ENCODE data around the gene STK32C. TPM values are rescaled to one million over a fixed set of nuclear protein-coding genes. Genes with fewer than 3 reads are reported as not detected.
"Not testable (repeated sequence)": the region's sequence is repeated elsewhere in the genome, so short reads cannot be mapped to it uniquely, and the experiment has no call there.

The STK32C gene
- total RNA-seq, 1 donor from 2014 or later, result 9.4 TPM

- intact Hi-C loops (cut with micrococcal nuclease), result no loop called here
These were observed 31.5 kb upstream of the STK32C start for GRCh38 chr10:132339276-132339675.

DNA sequence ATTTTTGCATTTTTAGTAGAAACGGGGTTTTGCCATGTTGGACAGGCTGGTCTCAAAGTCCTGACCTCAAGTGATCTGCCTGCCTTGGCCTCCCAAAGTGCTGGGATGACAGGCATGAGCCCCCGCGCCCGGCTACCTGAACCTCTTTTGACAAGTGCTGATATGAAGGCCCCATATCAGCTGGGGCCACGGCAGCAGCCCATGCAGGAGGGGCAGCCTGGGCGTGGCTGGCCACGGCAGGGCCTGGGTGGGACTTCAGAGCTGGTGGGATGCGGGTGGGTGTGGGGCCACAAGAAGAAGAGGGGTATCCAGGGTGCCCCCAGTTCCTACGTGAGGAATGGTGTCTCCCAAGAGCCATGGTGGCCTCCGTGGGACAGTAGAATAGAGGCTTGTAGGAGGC, 31.1 kb upstream of the STK32C start:
- intact Hi-C loops (cut with micrococcal nuclease), result no loop called here

DNA sequence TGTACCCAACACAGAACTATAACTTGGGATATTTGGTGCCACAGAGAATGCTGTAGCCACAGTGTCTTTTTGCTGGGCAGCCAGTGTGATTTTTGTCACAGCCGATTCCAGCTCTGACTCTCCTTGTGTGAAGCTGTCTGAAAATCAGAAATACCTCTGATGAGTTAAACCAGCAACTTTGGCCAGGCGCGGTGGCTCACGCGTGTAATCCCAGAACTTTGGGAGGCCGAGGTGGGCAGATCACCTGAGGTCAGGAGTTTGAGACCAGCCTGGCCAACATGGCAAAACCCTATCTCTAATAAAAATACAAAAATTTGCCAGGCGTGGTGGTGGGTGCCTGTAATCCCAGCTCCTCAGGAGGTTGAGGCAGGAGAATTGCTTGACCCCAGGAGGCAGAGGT, 30.1 kb upstream of the STK32C start:
- intact Hi-C loops (cut with micrococcal nuclease), result not testable (repeated sequence)

DNA sequence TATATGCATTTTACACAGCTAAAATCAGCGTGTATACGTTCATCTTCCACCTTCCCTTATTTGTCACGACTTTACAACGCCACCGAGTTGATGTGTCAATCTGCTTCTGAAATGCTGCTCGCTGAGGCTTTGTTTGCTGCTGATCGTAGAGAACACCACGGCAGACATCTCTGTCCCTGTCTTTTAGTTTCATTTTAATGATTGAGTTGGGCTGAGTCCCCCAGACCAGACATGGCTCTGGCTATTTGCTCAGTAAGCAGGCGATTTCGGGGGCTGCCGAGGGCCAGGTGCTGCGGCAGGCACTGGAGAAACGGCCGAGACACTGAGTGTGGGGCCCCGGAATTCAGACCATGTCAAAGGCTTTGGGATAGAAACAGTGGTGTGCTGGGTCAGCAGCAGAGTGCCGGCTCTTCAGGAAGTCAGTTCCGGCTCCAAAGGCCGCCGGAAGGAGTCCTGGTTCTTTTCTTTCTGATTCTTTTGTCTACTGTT, 29.2 kb upstream of the STK32C start:
- intact Hi-C loops (cut with micrococcal nuclease), result no loop called here

- intact Hi-C loops (cut with micrococcal nuclease), result no loop called here
These were observed 28.5 kb upstream of the STK32C start for GRCh38 chr10:132336064-132336746.

DNA sequence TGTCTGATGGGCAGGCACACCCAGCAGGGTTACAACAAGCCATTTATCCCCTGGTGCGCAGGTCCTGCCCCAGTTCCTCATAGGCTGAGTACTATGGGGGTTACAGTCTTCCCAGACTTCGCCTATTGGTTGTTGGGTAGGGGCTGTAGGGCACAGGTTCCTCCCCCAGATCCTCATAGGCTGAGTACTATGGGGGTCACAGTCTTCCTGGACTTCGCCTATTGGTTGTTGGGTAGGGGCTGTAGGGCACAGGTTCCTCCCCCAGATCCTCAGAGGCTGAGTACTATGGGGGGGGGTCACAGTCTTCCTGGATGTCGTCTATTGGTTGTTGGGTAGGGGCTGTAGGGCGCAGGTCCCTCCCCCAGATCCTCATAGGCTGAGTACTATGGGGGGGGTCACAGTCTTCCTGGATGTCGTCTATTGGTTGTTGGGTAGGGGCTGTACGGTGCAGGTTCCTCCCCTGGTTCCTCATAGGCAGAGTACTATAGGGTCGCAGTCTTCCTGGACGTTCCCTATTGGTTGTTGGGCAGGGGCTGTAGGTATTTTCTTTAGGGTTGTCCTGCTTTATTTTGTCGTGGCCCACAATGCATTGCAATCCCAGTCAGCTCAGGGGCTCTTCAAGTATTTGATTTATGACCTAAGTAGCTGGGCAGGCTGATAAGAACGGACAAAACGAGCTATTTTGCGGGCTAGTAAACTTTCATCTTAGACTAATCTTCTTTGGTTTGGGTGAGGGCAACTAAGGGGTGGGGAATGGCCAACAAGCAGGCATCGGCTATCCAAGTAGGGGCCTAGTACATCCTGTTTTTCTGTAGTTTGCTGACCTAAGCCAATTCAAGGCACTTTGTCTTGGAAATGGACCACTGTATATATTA, 27.7 kb upstream of the STK32C start:
- intact Hi-C loops (cut with micrococcal nuclease), result no loop called here

- intact Hi-C loops (cut with micrococcal nuclease), result loop anchor here (5.0 kb wide), 4 partner anchors 362 to 1058 kb away; partner anchors contain the start of genes MTG1, PAOX and PPP2R2D
These were observed 27.0 kb upstream of the STK32C start for GRCh38 chr10:132334631-132335188.

GRCh38 chr10:132333386-132333785, 25.6 kb upstream of the STK32C start:
- intact Hi-C loops (cut with micrococcal nuclease), result loop anchor here (2.0 to 5.0 kb wide), 5 partner anchors 103 to 1059 kb away; partner anchors contain the start of genes MTG1, PAOX and PPP2R2D

GRCh38 chr10:132332433-132332754, 24.6 kb upstream of the STK32C start:
- intact Hi-C loops (cut with micrococcal nuclease), result loop anchor here (1.0 to 5.0 kb wide), 11 partner anchors 24 to 1060 kb away; partner anchors contain the start of genes DPYSL4, INPP5A, MTG1 and PAOX

- intact Hi-C loops (cut with micrococcal nuclease), result loop anchor here (1.0 to 5.0 kb wide), 15 partner anchors 12 to 1060 kb away; partner anchors contain the start of genes DPYSL4, INPP5A, MTG1 and PAOX
These were observed 24.1 kb upstream of the STK32C start, which contains the start of gene LRRC27 for GRCh38 chr10:132331601-132332432. TSS of gene LRRC27 (plus strand) at chr10:132332193. CDS start at chr10:132333525, 1,332 bp downstream.

DNA sequence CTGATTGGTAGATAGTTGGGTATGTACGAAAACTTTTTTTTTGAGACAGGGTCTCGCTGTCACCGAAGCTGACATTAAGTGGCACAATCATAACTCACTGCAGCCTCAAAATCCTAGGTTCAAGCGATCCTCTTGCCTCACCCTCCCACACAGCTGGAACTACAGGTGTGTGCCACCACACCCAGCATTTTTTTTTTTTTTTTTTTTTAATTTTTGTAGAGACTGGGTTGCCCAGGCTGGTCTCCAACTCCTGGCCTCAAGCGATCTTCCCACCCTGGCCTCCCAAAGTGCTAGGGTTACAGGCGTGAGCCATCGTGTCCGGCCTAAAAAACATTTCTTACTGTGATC, 22.7 kb upstream of the STK32C start:
- intact Hi-C loops (cut with micrococcal nuclease), result loop anchor here (2.0 to 5.0 kb wide), 6 partner anchors 168 to 1062 kb away; partner anchors contain the start of genes MTG1, PAOX and PPP2R2D

- intact Hi-C loops (cut with micrococcal nuclease), result loop anchor here (2.0 to 5.0 kb wide), 6 partner anchors 167 to 1062 kb away; partner anchors contain the start of genes MTG1, PAOX and PPP2R2D
These were observed 22.1 kb upstream of the STK32C start for GRCh38 chr10:132329565-132330485.

GRCh38 chr10:132328738-132329137, 21.0 kb upstream of the STK32C start:
- intact Hi-C loops (cut with micrococcal nuclease), result no loop called here

- intact Hi-C loops (cut with micrococcal nuclease), result no loop called here
These were observed 20.4 kb upstream of the STK32C start for GRCh38 chr10:132328106-132328505.

DNA sequence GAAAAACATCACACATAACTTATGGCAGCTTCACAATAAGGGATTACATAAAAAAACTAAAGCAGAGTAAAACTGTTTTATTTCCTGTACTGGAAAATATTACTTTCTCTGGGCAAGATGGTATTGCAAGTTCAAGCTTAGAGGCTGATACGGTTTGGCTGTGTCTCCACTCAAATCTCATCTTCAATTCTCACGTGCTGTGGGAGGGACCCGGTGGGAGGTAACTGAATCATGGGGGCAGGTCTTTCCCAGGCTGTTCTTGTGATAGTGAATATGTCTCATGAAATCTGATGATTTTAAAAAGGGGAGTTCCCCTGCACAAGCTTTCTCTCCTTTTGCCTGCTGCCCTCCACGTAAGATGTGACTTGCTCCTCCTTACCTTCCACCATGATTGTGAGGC, 19.2 kb upstream of the STK32C start:
- intact Hi-C loops (cut with micrococcal nuclease), result no loop called here

GRCh38 chr10:132326344-132326889, 18.7 kb upstream of the STK32C start:
- intact Hi-C loops (cut with micrococcal nuclease), result no loop called here

GRCh38 chr10:132324186-132324585, 16.4 kb upstream of the STK32C start:
- intact Hi-C loops (cut with micrococcal nuclease), result no loop called here

DNA sequence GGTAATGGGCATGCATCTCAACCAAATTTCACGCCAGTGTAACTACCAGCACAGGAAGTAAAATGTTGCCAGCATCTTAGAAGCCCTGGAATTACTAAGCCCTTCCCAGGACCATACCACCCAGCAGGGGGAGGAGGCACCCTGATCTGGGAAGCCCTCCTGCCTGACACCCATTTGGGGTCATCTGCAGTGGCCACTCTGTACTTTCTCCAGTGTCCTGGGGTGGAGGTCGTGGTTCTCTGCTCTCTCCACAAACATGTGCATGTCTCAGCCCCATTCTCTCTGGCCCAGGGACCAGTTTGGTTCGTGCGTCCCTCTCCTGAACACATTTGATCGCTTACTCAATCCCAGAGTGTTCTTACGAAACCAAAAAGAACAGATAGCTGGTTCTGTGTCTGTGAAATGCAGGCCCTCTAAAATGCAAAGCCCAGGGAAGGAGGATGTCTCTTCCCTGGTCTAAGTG, 14.9 kb upstream of the STK32C start:
- intact Hi-C loops (cut with micrococcal nuclease), result no loop called here

GRCh38 chr10:132321726-132322125, 14.0 kb upstream of the STK32C start:
- intact Hi-C loops (cut with micrococcal nuclease), result no loop called here

Data from T-helper 1 cell treated with Interleukin-12 subunit alpha and Interleukin-12 subunit beta and Interleukin-4 antibody, amounts not matched to agents 30 ng/mL and 1 ng/mL, for 36 hours (primary cell).